Uterus (tissue), 2 donors: ENCODE results near the gene BRI3.

Experiments
- CTCF ChIP-seq, 4 experiments: fragments of 200-600 bp in 2 of 4; fragments of 450-650 bp in 2 of 4; sonication (generic) in 2 of 4; IDR thresholded peaks; one replicate each; pipeline ENCODE4 v1.5.1; 2016 to 2019; ENCODE audit warnings: antibody characterized with exemption in 4 of 4, mild to moderate bottlenecking in 2 of 4, moderate library complexity in 1 of 4
- POLR2A ChIP-seq, 2 donors: fragments of 450-650 bp; IDR thresholded peaks; one replicate each; pipeline ENCODE4 v1.6.1; 2016; ENCODE audit warnings: antibody characterized with exemption in 2 of 2, mild to moderate bottlenecking in 1 of 2, moderate library complexity in 1 of 2

- no peak for TF ChIP-seq CTCF (IDR thresholded peaks at IDR 0.05)
- no peak for TF ChIP-seq POLR2A (IDR thresholded peaks at IDR 0.05)
Observed at GRCh38 chr7:98305951-98306535, 24.6 kb downstream of the BRI3 start.
